ENCODE results near the gene BCL6.
A peak's percentile ranks its signal among the peaks of the same experiment; 100 is the strongest.

The BCL6 gene

GRCh38 chr3:187738331-187739093, 6.8 kb downstream of the BCL6 start:
- DNase-seq (ENCODE audit: low spot score) = peak; percentile 91

GRCh38 chr3:187738071-187738330, 7.3 kb downstream of the BCL6 start:
- DNase-seq (ENCODE audit: low spot score) = no peak

GRCh38 chr3:187737368-187738070, 7.7 kb downstream of the BCL6 start:
- no peak for DNase-seq (ENCODE audit: low spot score)

GRCh38 chr3:187737006-187737367, 8.3 kb downstream of the BCL6 start:
- DNase-seq (ENCODE audit: low spot score) = no peak

- no peak for DNase-seq (ENCODE audit: low spot score)
Observed at GRCh38 chr3:187736418-187736871, 8.8 kb downstream of the BCL6 start.

- no peak for DNase-seq (ENCODE audit: low spot score)
Observed at GRCh38 chr3:187735837-187736236, 9.4 kb downstream of the BCL6 start.

GRCh38 chr3:187735383-187735782, 9.9 kb downstream of the BCL6 start:
- no peak for DNase-seq (ENCODE audit: low spot score)

GRCh38 chr3:187734841-187735240, 10.4 kb downstream of the BCL6 start:
- DNase-seq (ENCODE audit: low spot score) = no peak

- DNase-seq (ENCODE audit: low spot score) = no peak
Observed at GRCh38 chr3:187733371-187733770, 11.9 kb downstream of the BCL6 start.

- no peak for DNase-seq (ENCODE audit: low spot score)
Observed at GRCh38 chr3:187729598-187729997, 15.7 kb downstream of the BCL6 start.

- no peak for DNase-seq (ENCODE audit: low spot score)
Observed at GRCh38 chr3:187728940-187729583, 16.2 kb downstream of the BCL6 start.

GRCh38 chr3:187728248-187728647, 17.0 kb downstream of the BCL6 start:
- no peak for DNase-seq (ENCODE audit: low spot score)

- no peak for DNase-seq (ENCODE audit: low spot score)
Observed at GRCh38 chr3:187726564-187726963, 18.7 kb downstream of the BCL6 start.

- DNase-seq (ENCODE audit: low spot score) = no peak
Observed at GRCh38 chr3:187725653-187726370, 19.5 kb downstream of the BCL6 start.

GRCh38 chr3:187725224-187725623, 20.0 kb downstream of the BCL6 start:
- no peak for DNase-seq (ENCODE audit: low spot score)

- DNase-seq (ENCODE audit: low spot score) = no peak
Observed at GRCh38 chr3:187722206-187722612, 23.1 kb downstream of the BCL6 start.

GRCh38 chr3:187721055-187721454, 24.2 kb downstream of the BCL6 start:
- DNase-seq (ENCODE audit: low spot score) = no peak

- no peak for DNase-seq (ENCODE audit: low spot score)
Observed at GRCh38 chr3:187720337-187720670, 25.0 kb downstream of the BCL6 start.

GRCh38 chr3:187719628-187720336, 25.5 kb downstream of the BCL6 start:
- no peak for DNase-seq (ENCODE audit: low spot score)

- DNase-seq (ENCODE audit: low spot score) = no peak
Observed at GRCh38 chr3:187718802-187719201, 26.5 kb downstream of the BCL6 start.

GRCh38 chr3:187717572-187717971, 27.7 kb downstream of the BCL6 start:
- DNase-seq (ENCODE audit: low spot score) = no peak

- peak; percentile 59 for DNase-seq (ENCODE audit: low spot score)
Observed at GRCh38 chr3:187714404-187714979, 30.8 kb downstream of the BCL6 start.
